Hematopoietic multipotent progenitor cell treated with erythropoietin and hydrocortisone succinate and interleukin-3 and kit ligand, for 17 days (in vitro differentiated cells): ENCODE results near the gene TENM4.

Experiments used
- DNase-seq: peaks from one replicate; pipeline ENCODE4 v3.0.0-alpha.2; 2015; ENCODE audit warnings: low spot score

The TENM4 gene

GRCh38 chr11:79440571-79441460 lies at the start of gene TENM4:
TSS of gene TENM4 (minus strand) at chr11:79441030. CDS start at chr11:79069944, 371,086 bp downstream.
- DNase-seq = no peak

GRCh38 chr11:79488286-79488685 lies 47.5 kb upstream of the TENM4 start:
- DNase-seq = no peak

GRCh38 chr11:79487412-79487811 lies 46.6 kb upstream of the TENM4 start:
- DNase-seq = no peak

GRCh38 chr11:79486242-79486984 lies 45.6 kb upstream of the TENM4 start:
- no peak for DNase-seq

- DNase-seq = no peak
Measured at GRCh38 chr11:79485694-79486093, 44.9 kb upstream of the TENM4 start.

GRCh38 chr11:79484872-79485271 lies 44.0 kb upstream of the TENM4 start:
- DNase-seq = no peak

GRCh38 chr11:79482800-79483199 lies 42.0 kb upstream of the TENM4 start:
- DNase-seq = no peak

GRCh38 chr11:79481795-79482194 lies 41.0 kb upstream of the TENM4 start:
- no peak for DNase-seq

GRCh38 chr11:79480864-79481263 lies 40.0 kb upstream of the TENM4 start:
- DNase-seq = no peak

- no peak for DNase-seq
Measured at GRCh38 chr11:79472819-79473529, 32.1 kb upstream of the TENM4 start.

- no peak for DNase-seq
Measured at GRCh38 chr11:79471071-79471844, 30.4 kb upstream of the TENM4 start.

GRCh38 chr11:79470161-79470560 lies 29.3 kb upstream of the TENM4 start:
- no peak for DNase-seq

- no peak for DNase-seq
Measured at GRCh38 chr11:79467761-79468160, 26.9 kb upstream of the TENM4 start.

GRCh38 chr11:79466411-79466810 lies 25.6 kb upstream of the TENM4 start:
- no peak for DNase-seq

GRCh38 chr11:79465160-79465559 lies 24.3 kb upstream of the TENM4 start:
- no peak for DNase-seq

- no peak for DNase-seq
Measured at GRCh38 chr11:79461666-79462645, 21.1 kb upstream of the TENM4 start.

GRCh38 chr11:79461144-79461543 lies 20.3 kb upstream of the TENM4 start:
- no peak for DNase-seq

- DNase-seq = no peak
Measured at GRCh38 chr11:79458709-79459108, 17.9 kb upstream of the TENM4 start.

GRCh38 chr11:79456501-79456900 lies 15.7 kb upstream of the TENM4 start:
- DNase-seq = no peak

GRCh38 chr11:79453617-79454016 lies 12.8 kb upstream of the TENM4 start:
- no peak for DNase-seq

GRCh38 chr11:79449040-79449439 lies 8.2 kb upstream of the TENM4 start:
- DNase-seq = no peak
